CD8-positive, alpha-beta memory T cell (primary cell): ENCODE measurements around the gene EPHA2. TPM values are rescaled to one million over a fixed set of nuclear protein-coding genes. Genes with fewer than 3 reads are reported as not detected.

Experiments
- CTCF ChIA-PET: fragments of 350-600 bp; sonication (Branson Sonifier 250); formaldehyde crosslinking; loops from one replicate; lab custom pipeline; 2021; ENCODE audit warnings: antibody characterized with exemption; lab: Charles Lee
- POLR2A ChIA-PET: fragments of 350-600 bp; sonication (Branson Sonifier 250); formaldehyde crosslinking; loops from one replicate; lab custom pipeline; 2021; ENCODE audit warnings: antibody characterized with exemption; lab: Charles Lee
- DNase-seq, 5 donors: peaks; one replicate each; pipeline versions ENCODE4 v3.0.0 to v3.0.0-alpha.2; 2020 to 2022; ENCODE audit warnings: mixed read lengths in 1 of 5
- H3K27ac ChIP-seq: one replicate; pipeline ENCODE4 v1.7.0; 2013; ENCODE audit warnings: low read depth, mild to moderate bottlenecking, low read length, moderate library complexity
- H3K27me3 ChIP-seq: 2 replicates; pipeline ENCODE4 v1.7.0; 2013; ENCODE audit warnings: low read length, mild to moderate bottlenecking; ENCODE audit not compliant: insufficient read depth, poor library complexity, severe bottlenecking
- H3K36me3 ChIP-seq: 2 replicates; pipeline ENCODE4 v1.7.0; 2013; ENCODE audit warnings: mild to moderate bottlenecking, low read length, moderate library complexity; ENCODE audit not compliant: insufficient read depth
- H3K4me1 ChIP-seq: 2 replicates; pipeline ENCODE4 v1.7.0; 2013; ENCODE audit warnings: mild to moderate bottlenecking, low read length, moderate library complexity; ENCODE audit not compliant: insufficient read depth
- H3K4me3 ChIP-seq: 2 replicates; pipeline ENCODE4 v1.7.0; 2013; ENCODE audit warnings: mild to moderate bottlenecking, low read length
- H3K9me3 ChIP-seq: 2 replicates; pipeline ENCODE4 v1.7.0; 2013; ENCODE audit warnings: mild to moderate bottlenecking, low read length
- H3K27ac Mint-ChIP-seq, 8 donors: one replicate each; pipeline ENCODE4 v1.8.0; 2020 to 2021; ENCODE audit warnings: mixed read lengths in 8 of 8, mild to moderate bottlenecking in 6 of 8, inconsistent platforms in 3 of 8, moderate library complexity in 3 of 8
- H3K27me3 Mint-ChIP-seq, 2 donors: one replicate each; pipeline ENCODE4 v1.8.0; 2020 to 2021; ENCODE audit warnings: mixed read lengths in 2 of 2, mild to moderate bottlenecking in 1 of 2, moderate library complexity in 1 of 2
- H3K36me3 Mint-ChIP-seq, 3 donors: one replicate each; pipeline ENCODE4 v1.8.0; 2020 to 2021; ENCODE audit warnings: mixed read lengths in 3 of 3, inconsistent platforms in 1 of 3, mild to moderate bottlenecking in 1 of 3
- H3K4me1 Mint-ChIP-seq, 3 donors: one replicate each; pipeline ENCODE4 v1.8.0; 2020 to 2021; ENCODE audit warnings: mixed read lengths in 3 of 3, inconsistent platforms in 1 of 3, mild to moderate bottlenecking in 1 of 3
- H3K4me3 Mint-ChIP-seq, 7 donors: one replicate each; pipeline ENCODE4 v1.8.0; 2020 to 2021; ENCODE audit warnings: mixed read lengths in 7 of 7, mild to moderate bottlenecking in 6 of 7, moderate library complexity in 4 of 7, inconsistent platforms in 2 of 7
- H3K9me3 Mint-ChIP-seq, 5 donors: one replicate each; pipeline ENCODE4 v1.8.0; 2020 to 2022; ENCODE audit warnings: mixed read lengths in 5 of 5, mild to moderate bottlenecking in 3 of 5, moderate library complexity in 2 of 5, inconsistent platforms in 1 of 5
- polyA plus RNA-seq: library from polyadenylated mRNA; unstranded; fragments of 300-500 nt; fragmentation: Illumina TruSeq; gene quantifications from one replicate; pipeline ENCODE4 v1.2.3, GENCODE V29; 2021
- total RNA-seq, 2 experiments: library from RNA; stranded (reverse); gene quantifications; one replicate each; pipeline ENCODE4 v1.2.3, GENCODE V29; 2021

Gene EPHA2
- total RNA-seq = not detected
- not detected for polyA plus RNA-seq

DNA sequence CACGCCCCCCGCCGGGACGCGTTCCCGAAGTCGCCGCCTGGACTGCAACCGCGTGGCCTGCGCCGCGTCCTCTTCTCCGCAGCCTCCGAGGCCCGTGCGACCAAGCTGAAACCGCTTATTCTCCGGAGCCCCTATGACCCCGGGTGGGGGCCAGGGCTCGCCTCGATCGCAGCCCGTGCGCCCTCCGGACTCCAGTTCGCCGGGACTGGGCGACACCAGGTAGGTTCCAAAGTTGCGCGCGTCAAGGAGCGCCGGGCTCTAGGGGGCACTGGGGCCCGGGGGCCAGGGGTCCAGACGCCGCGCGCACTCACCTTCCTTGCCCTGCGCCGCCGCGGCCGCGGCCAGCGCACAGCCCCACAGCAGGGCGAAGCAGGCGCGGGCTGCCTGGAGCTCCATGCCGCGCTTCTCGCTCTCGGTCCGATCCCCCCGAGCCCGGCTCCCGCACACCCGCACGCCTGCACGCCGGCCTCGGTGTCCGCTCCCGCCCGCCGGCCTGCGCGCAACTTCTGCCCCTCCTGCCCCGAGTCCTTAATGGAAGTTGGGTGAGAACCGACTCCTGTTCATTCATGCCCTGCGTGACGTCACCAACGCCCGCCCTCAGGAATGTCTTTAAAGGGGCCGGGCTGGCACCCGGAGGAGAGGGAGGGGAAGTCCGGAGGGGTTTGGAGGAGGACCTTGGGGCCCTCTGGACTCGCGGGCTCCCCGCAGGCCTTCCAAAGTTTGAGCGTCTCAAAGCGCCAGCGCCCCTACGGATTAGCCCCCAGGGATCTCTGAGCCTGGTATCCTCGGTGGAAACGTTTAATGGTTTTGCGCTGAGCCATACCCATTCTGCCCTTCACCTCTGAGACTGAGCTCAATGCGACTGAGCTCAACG, at the start of gene EPHA2:
Gene EPHA2 (minus strand): TSS at position 533 of the 874 bp plus-strand sequence. CDS start 137 bp downstream, at position 396.
- Histone ChIP-seq H3K4me3 (peak within 1 kb of the TSS; percentile 49), H3K9me3 (no peaks in the 10 kb centered on the region), H3K27me3 (peaks cover 33% of the 10 kb centered on the region), H3K27ac (no peak within 1 kb of the TSS), H3K4me1 (peaks cover 61% of the 10 kb centered on the region), H3K36me3 (no peaks in the 10 kb centered on the region)
- Mint-ChIP-seq H3K27me3 (peaks cover 8 to 13% of the 10 kb centered on the region in 2 donors), H3K4me1 (peaks cover 28 to 46% (median 29%) of the 10 kb centered on the region in 3 donors), H3K4me3 (peak within 1 kb of the TSS; percentile 65 to 78 (median 72)), H3K36me3 (no peaks in the 10 kb centered on the region), H3K27ac (peak within 1 kb of the TSS in 2 of 8 donors; percentile 23 to 51), H3K9me3 (no peaks in the 10 kb centered on the region)
- ChIA-PET POLR2A (no interaction called here), CTCF (interaction anchor here (1.0 to 2.0 kb wide), 4 partner anchors 10 to 77 kb away, joined by 3 to 6 read pairs (median 4); no protein-coding TSS in a partner anchor)
- no peak for DNase-seq

DNA sequence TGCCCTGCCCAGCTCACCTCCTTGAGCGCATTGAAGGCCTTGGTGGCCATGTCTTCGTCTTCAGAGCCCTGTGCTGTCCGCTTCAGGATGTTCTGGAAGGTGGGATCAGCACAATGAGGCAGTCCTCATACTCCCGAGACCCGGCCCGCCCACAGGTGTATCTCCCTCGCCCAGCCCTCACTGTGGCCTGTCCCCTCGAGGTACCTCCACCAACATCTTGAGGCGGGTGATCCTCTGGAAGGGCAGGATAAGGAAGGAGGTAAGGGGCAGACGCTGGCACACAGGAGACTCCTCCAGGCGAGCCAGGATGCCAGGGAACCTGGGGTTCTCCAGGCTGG, 49.4 kb upstream of the EPHA2 start:
- POLR2A ChIA-PET = interaction anchor here (0.5 kb wide), 1 partner anchor 369 kb away, joined by 5 read pairs; no protein-coding TSS in a partner anchor
- H3K27ac Mint-ChIP-seq = peak overlapping the region in 3 of 8 donors; percentile 27 to 51 (median 37)

DNA sequence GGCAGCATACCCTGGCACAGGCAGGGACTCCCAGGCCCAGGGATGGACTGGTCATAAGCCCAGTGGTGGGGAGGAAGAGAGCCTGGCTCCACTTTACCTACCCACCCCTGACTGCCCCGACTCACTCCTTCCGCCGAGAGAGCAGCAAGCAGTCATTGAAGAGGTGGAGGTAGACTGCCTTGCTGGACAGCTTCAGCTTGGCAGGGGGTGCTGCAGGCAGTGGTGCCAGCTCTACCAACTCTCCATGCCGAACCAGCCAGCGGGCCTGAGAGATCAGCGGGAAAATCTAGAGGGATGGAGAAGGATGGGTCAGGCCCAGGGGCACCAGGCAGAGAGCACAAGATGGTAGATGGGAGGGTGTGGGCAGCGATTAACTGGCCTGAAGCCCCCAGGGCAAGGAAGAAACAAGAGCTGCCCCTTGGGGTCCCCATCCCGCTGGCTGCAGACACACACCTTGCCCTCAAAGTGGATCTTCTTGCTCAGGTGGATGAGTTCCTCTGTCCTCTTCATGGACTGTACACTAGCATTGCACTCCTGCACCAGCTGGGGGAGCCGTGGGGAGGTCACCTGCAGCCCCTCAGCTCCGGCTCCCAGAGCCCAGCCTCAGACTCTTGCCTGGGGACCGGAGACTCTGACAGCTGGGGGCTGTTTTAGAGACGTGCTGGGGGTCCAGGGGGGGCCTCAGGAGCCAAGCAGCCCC, 48.9 kb upstream of the EPHA2 start:
- Histone ChIP-seq H3K4me1 (peaks cover 16% of the 10 kb centered on the region), H3K4me3 (no peak overlapping the region), H3K9me3 (no peaks in the 10 kb centered on the region), H3K36me3 (peaks cover 4% of the 10 kb centered on the region), H3K27me3 (no peaks in the 10 kb centered on the region), H3K27ac (peak overlapping the region; percentile 84)
- ChIA-PET POLR2A (no interaction called here), CTCF (interaction anchor here (0.9 to 3.1 kb wide), 6 partner anchors 16 to 132 kb away, joined by 3 to 15 read pairs (median 4); partner anchors contain the start of gene FAM131C)
- Mint-ChIP-seq H3K4me3 (peak overlapping the region in 3 of 7 donors; percentile 41 to 69 (median 60)), H3K27ac (peak overlapping the region in 5 of 8 donors; percentile 15 to 70 (median 37)), H3K9me3 (no peaks in the 10 kb centered on the region), H3K4me1 (peaks cover 15 to 17% (median 16%) of the 10 kb centered on the region in 3 donors), H3K27me3 (no peaks in the 10 kb centered on the region), H3K36me3 (peaks cover 0 to 24% (median 12%) of the 10 kb centered on the region in 3 donors)
- peak in 2 of 5 donors; percentile 43 to 60 for DNase-seq

More for the DNA sequence above, 49.4 kb upstream of the EPHA2 start:
- Mint-ChIP-seq H3K4me1 (peaks cover 15 to 17% (median 16%) of the 10 kb centered on the region in 3 donors), H3K27me3 (no peaks in the 10 kb centered on the region), H3K4me3 (peak overlapping the region in 2 of 7 donors; percentile 19 to 69), H3K36me3 (peaks cover 0 to 23% (median 12%) of the 10 kb centered on the region in 3 donors), H3K9me3 (no peaks in the 10 kb centered on the region)
- Histone ChIP-seq H3K4me1 (peaks cover 16% of the 10 kb centered on the region), H3K36me3 (peaks cover 4% of the 10 kb centered on the region), H3K9me3 (no peaks in the 10 kb centered on the region), H3K4me3 (no peak overlapping the region), H3K27me3 (no peaks in the 10 kb centered on the region), H3K27ac (peak overlapping the region; percentile 84)
- CTCF ChIA-PET = interaction anchor here (1.0 to 3.1 kb wide), 5 partner anchors 17 to 132 kb away, joined by 3 to 15 read pairs (median 4); partner anchors contain the start of gene FAM131C
- DNase-seq = no peak

DNA sequence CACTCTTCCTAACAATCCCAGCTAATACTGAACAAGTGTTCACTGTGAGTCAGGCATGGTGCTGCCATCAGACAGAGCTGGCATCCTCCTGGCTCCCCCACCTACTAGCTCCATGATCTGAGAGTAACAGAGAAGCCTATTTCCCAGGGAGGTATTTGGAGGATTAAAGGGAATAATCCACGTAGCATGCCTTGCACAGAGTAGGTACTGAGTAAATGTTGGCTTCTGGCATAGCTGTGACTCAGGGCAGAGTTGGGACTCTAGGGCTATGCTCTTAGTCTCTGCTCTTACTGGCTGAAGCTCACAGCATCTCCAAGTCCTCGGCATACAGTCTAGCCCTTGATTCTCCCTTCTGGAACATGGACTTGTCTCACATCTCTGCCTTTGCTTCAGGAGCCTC, 48.3 kb upstream of the EPHA2 start:
- Histone ChIP-seq H3K36me3 (peaks cover 4% of the 10 kb centered on the region), H3K9me3 (no peaks in the 10 kb centered on the region), H3K27ac (no peak overlapping the region), H3K27me3 (no peaks in the 10 kb centered on the region), H3K4me1 (peaks cover 16% of the 10 kb centered on the region), H3K4me3 (no peak overlapping the region)
- Mint-ChIP-seq H3K4me1 (peaks cover 15 to 18% (median 17%) of the 10 kb centered on the region in 3 donors), H3K27ac (peak overlapping the region in 4 of 8 donors; percentile 51 to 74 (median 65)), H3K9me3 (no peaks in the 10 kb centered on the region), H3K27me3 (no peaks in the 10 kb centered on the region), H3K4me3 (peak overlapping the region in 1 of 7 donors; percentile 33), H3K36me3 (peaks cover 0 to 27% (median 12%) of the 10 kb centered on the region in 3 donors)
- CTCF ChIA-PET = interaction anchor here (0.9 to 3.1 kb wide), 5 partner anchors 16 to 126 kb away, joined by 3 to 15 read pairs (median 4); no protein-coding TSS in a partner anchor
- POLR2A ChIA-PET = no interaction called here
- no peak for DNase-seq

DNA sequence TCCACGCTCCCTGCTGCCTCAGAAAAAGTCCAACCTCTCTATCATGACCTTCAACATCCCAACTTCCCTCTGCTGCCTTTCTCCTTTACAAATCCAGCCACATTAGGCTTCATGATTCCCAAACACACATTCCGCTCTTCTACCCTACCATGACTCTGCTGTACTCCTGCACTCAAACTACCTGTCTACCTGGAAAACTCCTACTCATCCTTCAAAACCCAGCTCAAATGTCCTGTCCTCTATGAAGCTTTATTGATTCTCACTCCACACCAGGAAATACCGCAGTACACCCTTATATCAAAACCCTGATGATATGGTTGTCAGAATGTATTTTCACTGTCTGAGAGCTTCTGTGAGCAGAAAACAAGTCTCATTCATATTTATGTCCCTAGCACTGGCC, 47.7 kb upstream of the EPHA2 start:
- Mint-ChIP-seq H3K27me3 (no peaks in the 10 kb centered on the region), H3K4me3 (peak overlapping the region in 1 of 7 donors; percentile 6), H3K36me3 (peaks cover 0 to 30% (median 15%) of the 10 kb centered on the region in 3 donors), H3K27ac (peak overlapping the region in 4 of 8 donors; percentile 24 to 82 (median 52)), H3K4me1 (peaks cover 15 to 18% (median 17%) of the 10 kb centered on the region in 3 donors), H3K9me3 (no peaks in the 10 kb centered on the region)
- Histone ChIP-seq H3K27ac (no peak overlapping the region), H3K4me3 (no peak overlapping the region), H3K9me3 (no peaks in the 10 kb centered on the region), H3K36me3 (peaks cover 4% of the 10 kb centered on the region), H3K4me1 (peaks cover 16% of the 10 kb centered on the region), H3K27me3 (no peaks in the 10 kb centered on the region)
- CTCF ChIA-PET = interaction anchor here (3.0 to 3.1 kb wide), 2 partner anchors 40 to 125 kb away, joined by 12 to 15 read pairs; no protein-coding TSS in a partner anchor
- DNase-seq = no peak
- POLR2A ChIA-PET = no interaction called here

DNA sequence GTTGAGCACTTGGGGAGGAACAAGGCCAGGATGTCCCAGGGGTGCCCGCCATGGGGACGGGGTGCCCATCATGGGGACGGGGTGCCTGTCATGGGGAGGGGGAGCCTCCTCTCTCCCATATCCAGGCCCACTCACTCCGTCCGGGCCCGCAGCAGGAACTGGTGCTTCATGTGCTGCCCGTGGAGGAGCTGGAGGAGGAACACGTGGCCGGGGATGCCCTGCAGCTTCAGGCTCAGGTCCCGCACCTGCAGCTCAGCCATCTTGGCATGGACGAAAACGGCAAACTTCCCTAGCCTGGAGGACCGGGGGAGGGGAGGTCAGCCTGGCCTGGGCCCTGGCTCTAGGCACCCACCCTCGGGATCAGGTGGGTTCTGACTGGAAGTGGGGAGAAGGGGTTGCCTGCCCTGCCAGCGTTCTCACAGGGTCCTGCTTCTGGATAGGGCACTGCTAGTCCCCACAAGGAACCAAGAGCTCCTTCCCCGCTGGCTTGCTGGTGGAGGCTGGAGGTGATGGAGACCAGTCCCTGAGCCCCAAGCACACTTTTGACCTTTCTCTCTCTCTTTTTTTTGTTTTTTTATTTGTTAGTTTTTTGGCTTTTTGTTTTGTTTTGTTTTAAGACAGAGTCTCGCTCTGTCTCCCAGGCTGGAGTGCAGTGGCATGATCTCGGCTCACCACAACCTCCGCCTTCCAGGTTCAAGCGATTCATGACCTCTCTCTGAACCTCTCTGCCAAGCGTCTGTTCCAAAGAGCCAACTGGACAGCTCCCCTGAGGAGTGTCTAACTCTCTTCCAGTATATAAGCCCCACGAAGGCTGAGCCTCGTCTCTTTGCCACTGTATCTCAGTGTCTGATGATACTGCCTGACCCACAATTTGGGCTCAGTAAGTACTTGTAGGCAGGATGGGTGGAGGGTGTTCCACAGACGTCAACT, 46.7 kb upstream of the EPHA2 start:
- H3K4me1 ChIP-seq = peaks cover 15% of the 10 kb centered on the region
- ChIA-PET CTCF (interaction anchor here (3.1 kb wide), 1 partner anchor 41 kb away, joined by 12 read pairs; no protein-coding TSS in a partner anchor), POLR2A (no interaction called here)
- no peak overlapping the region for H3K4me3 Mint-ChIP-seq
- H3K9me3 Mint-ChIP-seq = no peaks in the 10 kb centered on the region
- peaks cover 15 to 18% (median 17%) of the 10 kb centered on the region in 3 donors for H3K4me1 Mint-ChIP-seq
- no peak overlapping the region for H3K4me3 ChIP-seq
- H3K36me3 ChIP-seq = peaks cover 4% of the 10 kb centered on the region
- H3K27me3 ChIP-seq = no peaks in the 10 kb centered on the region
- no peak for DNase-seq
- no peaks in the 10 kb centered on the region for H3K9me3 ChIP-seq
- H3K36me3 Mint-ChIP-seq = peaks cover 0 to 34% (median 15%) of the 10 kb centered on the region in 3 donors
- H3K27ac ChIP-seq = no peak overlapping the region
- no peaks in the 10 kb centered on the region for H3K27me3 Mint-ChIP-seq
- H3K27ac Mint-ChIP-seq = peak overlapping the region in 2 of 8 donors; percentile 51 to 67
